GM21528 (cell line): ENCODE results near the gene MICA.
"Not testable (repeated sequence)": the region's sequence is repeated elsewhere in the genome, so short reads cannot be mapped to it uniquely, and the experiment has no call there.

Experiments used
- ATAC-seq: cut with Tn5 transposase; IDR thresholded peaks from one replicate; pipeline ENCODE4 v1.9.1; 2021; ENCODE audit warnings: mild to moderate bottlenecking, moderate library complexity; ENCODE audit not compliant: unreplicated experiment, low FRiP score

MICA gene

GRCh38 chr6:31405996-31406395 is 2.6 kb downstream of the MICA start:
- no peak for ATAC-seq

- no peak for ATAC-seq
Observed at GRCh38 chr6:31407699-31408098, 4.3 kb downstream of the MICA start.

- ATAC-seq, result no peak
Observed at GRCh38 chr6:31412506-31412905, 9.1 kb downstream of the MICA start.

GRCh38 chr6:31414148-31414770 is 10.9 kb downstream of the MICA start:
- ATAC-seq, result not testable (repeated sequence)

- ATAC-seq, result no peak
Observed at GRCh38 chr6:31414771-31415265, 11.4 kb downstream of the MICA start.

GRCh38 chr6:31416394-31417014 is 13.1 kb downstream of the MICA start:
- no peak for ATAC-seq

- ATAC-seq, result no peak
Observed at GRCh38 chr6:31418251-31418650, 14.9 kb downstream of the MICA start.

- no peak for ATAC-seq
Observed at GRCh38 chr6:31419842-31420241, 16.4 kb downstream of the MICA start.

- ATAC-seq, result no peak
Observed at GRCh38 chr6:31420546-31420945, 17.2 kb downstream of the MICA start.

- ATAC-seq, result no peak
Observed at GRCh38 chr6:31422587-31422986, 19.2 kb downstream of the MICA start.

GRCh38 chr6:31423550-31423949 is 20.2 kb downstream of the MICA start:
- no peak for ATAC-seq

GRCh38 chr6:31426395-31427354 is 23.3 kb downstream of the MICA start:
- ATAC-seq, result no peak

GRCh38 chr6:31430449-31430848 is 27.1 kb downstream of the MICA start:
- ATAC-seq, result no peak

- ATAC-seq, result not testable (repeated sequence)
Observed at GRCh38 chr6:31435051-31435450, 31.7 kb downstream of the MICA start.

- no peak for ATAC-seq
Observed at GRCh38 chr6:31438222-31438621, 34.8 kb downstream of the MICA start.

GRCh38 chr6:31438677-31439076 is 35.3 kb downstream of the MICA start:
- no peak for ATAC-seq

- no peak for ATAC-seq
Observed at GRCh38 chr6:31441365-31442267, 38.2 kb downstream of the MICA start.

GRCh38 chr6:31446481-31446880 is 43.1 kb downstream of the MICA start:
- no peak for ATAC-seq

- not testable (repeated sequence) for ATAC-seq
Observed at GRCh38 chr6:31446999-31447789, 43.8 kb downstream of the MICA start.
